Liver (tissue), 9 donors: ENCODE results near the gene TULP4. TPM values are rescaled to one million over a fixed set of nuclear protein-coding genes. Genes with fewer than 3 reads are reported as not detected.

Experiments used
- DNase-seq: peaks from one replicate; pipeline ENCODE4 v3.0.0-alpha.2; 2017; ENCODE audit warnings: low spot score
- H3K27ac ChIP-seq, 2 donors: one replicate each; pipeline ENCODE4 v1.7.0; 2013; ENCODE audit warnings: inconsistent platforms in 2 of 2, low read length in 2 of 2, control low read depth in 1 of 2, low read depth in 1 of 2, mild to moderate bottlenecking in 1 of 2
- H3K27me3 ChIP-seq, 4 donors: one replicate each; pipeline versions ENCODE4 v1.6.1 to v1.7.0; 2013; ENCODE audit warnings: low read length in 3 of 4, inconsistent platforms in 1 of 4, mild to moderate bottlenecking in 1 of 4, moderate library complexity in 1 of 4; ENCODE audit not compliant: control insufficient read depth in 4 of 4, insufficient read depth in 4 of 4
- H3K36me3 ChIP-seq, 4 donors: one replicate each; pipeline versions ENCODE4 v1.6.1 to v1.7.0; 2013; ENCODE audit warnings: low read length in 3 of 4, mild to moderate bottlenecking in 3 of 4, low read depth in 1 of 4, moderate library complexity in 1 of 4; ENCODE audit not compliant: control insufficient read depth in 4 of 4, insufficient read depth in 3 of 4
- H3K4me1 ChIP-seq, 4 donors: one replicate each; pipeline versions ENCODE4 v1.6.1 to v1.7.0; 2013; ENCODE audit warnings: low read length in 3 of 4, mild to moderate bottlenecking in 3 of 4, moderate library complexity in 1 of 4; ENCODE audit not compliant: control insufficient read depth in 4 of 4, insufficient read depth in 4 of 4
- H3K4me3 ChIP-seq, 3 donors: one replicate each; pipeline versions ENCODE4 v1.6.1 to v1.7.0; 2013; ENCODE audit warnings: low read length in 3 of 3, control low read depth in 1 of 3, low read depth in 1 of 3, mild to moderate bottlenecking in 1 of 3
- H3K9ac ChIP-seq, 2 donors: one replicate each; pipeline ENCODE4 v1.7.0; 2013; ENCODE audit warnings: low read length in 2 of 2, mild to moderate bottlenecking in 2 of 2, moderate library complexity in 2 of 2, control low read depth in 1 of 2, low read depth in 1 of 2
- H3K9me3 ChIP-seq, 4 donors: one replicate each; pipeline versions ENCODE4 v1.6.1 to v1.7.0; 2013; ENCODE audit warnings: low read length in 3 of 4; ENCODE audit not compliant: control insufficient read depth in 4 of 4
- ATF3 ChIP-seq: IDR thresholded peaks from 2 replicates; pipeline ENCODE4 v1.6.1; 2016; ENCODE audit warnings: antibody characterized with exemption
- EGR1 ChIP-seq, 2 donors: IDR thresholded peaks; 2 replicates each; pipeline ENCODE4 v1.6.1; 2016 to 2018; ENCODE audit warnings: antibody characterized with exemption in 2 of 2, low read depth in 2 of 2
- FOXA1 ChIP-seq: IDR thresholded peaks from 2 replicates; pipeline ENCODE4 v1.6.1; 2016; ENCODE audit warnings: antibody characterized with exemption
- FOXA2 ChIP-seq: IDR thresholded peaks from 2 replicates; pipeline ENCODE4 v1.6.1; 2016; ENCODE audit warnings: antibody characterized with exemption
- GABPA ChIP-seq, 2 donors: IDR thresholded peaks in 1 of 2; conservative IDR thresholded peaks in 1 of 2; 2 replicates each; pipeline ENCODE4 v1.6.1; 2016; ENCODE audit warnings: antibody characterized with exemption in 2 of 2, mild to moderate bottlenecking in 1 of 2, moderate library complexity in 1 of 2
- HNF4A ChIP-seq, 2 donors: conservative IDR thresholded peaks; 2 replicates each; pipeline ENCODE4 v1.6.1; 2016; ENCODE audit warnings: antibody characterized with exemption in 2 of 2, mild to moderate bottlenecking in 2 of 2
- HNF4G ChIP-seq: IDR thresholded peaks from 2 replicates; pipeline ENCODE4 v1.6.1; 2016; ENCODE audit warnings: antibody characterized with exemption
- JUND ChIP-seq, 2 donors: IDR thresholded peaks; 2 replicates each; pipeline ENCODE4 v1.6.1; 2016; ENCODE audit warnings: antibody characterized with exemption in 2 of 2
- NR2F2 ChIP-seq: IDR thresholded peaks from 2 replicates; pipeline ENCODE4 v1.6.1; 2016; ENCODE audit warnings: antibody characterized with exemption
- RAD21 ChIP-seq, 2 donors: IDR thresholded peaks; 2 replicates each; pipeline ENCODE4 v1.6.1; 2016; ENCODE audit warnings: antibody characterized with exemption in 2 of 2, mild to moderate bottlenecking in 2 of 2
- REST ChIP-seq: IDR thresholded peaks from 2 replicates; pipeline ENCODE4 v1.6.1; 2016; ENCODE audit warnings: antibody characterized with exemption, mild to moderate bottlenecking
- RXRA ChIP-seq, 2 donors: IDR thresholded peaks; 2 replicates each; pipeline ENCODE4 v1.6.1; 2017 to 2018; ENCODE audit warnings: antibody characterized with exemption in 2 of 2, mild to moderate bottlenecking in 1 of 2
- SP1 ChIP-seq: IDR thresholded peaks from 2 replicates; pipeline ENCODE4 v1.6.1; 2018; ENCODE audit warnings: antibody characterized with exemption, mild to moderate bottlenecking
- TAF1 ChIP-seq: conservative IDR thresholded peaks from 2 replicates; pipeline ENCODE4 v1.6.1; 2016; ENCODE audit warnings: antibody characterized with exemption, mild to moderate bottlenecking
- YY1 ChIP-seq: IDR thresholded peaks from 2 replicates; pipeline ENCODE4 v1.6.1; 2016; ENCODE audit warnings: antibody characterized with exemption, mild to moderate bottlenecking
- ZBTB33 ChIP-seq: IDR thresholded peaks from 2 replicates; pipeline ENCODE4 v1.6.1; 2016; ENCODE audit warnings: antibody characterized with exemption
- WGBS: extraction: QIAGEN DNeasy Blood & Tissue Kit; methylation state at CpG from one replicate; pipeline ENCODE4 v1.1.7; 2013; 5-methylcytosine and 5-hydroxymethylcytosine counted together
- polyA plus RNA-seq, 2 donors: library from polyadenylated mRNA; stranded (reverse) in 1 of 2; unstranded in 1 of 2; fragments of 200-250 nt in 1 of 2; fragments of >200 nt in 1 of 2; fragmentation: Nextera tagmentation in 1 of 2; extraction: Ambion mirVana in 1 of 2; gene quantifications; one replicate each; pipeline versions ENCODE4 v1.2.1 to v1.2.3, GENCODE V29; 2013 to 2015
- total RNA-seq, 2 donors: library from RNA; depleted of rRNA; stranded (reverse); fragments of >200 nt; gene quantifications; one replicate each; pipeline ENCODE4 v1.2.3, GENCODE V29; 2014
- TF ChIP-seq, protein P1 (sequence below): fragments of 150-350 bp; IDR thresholded peaks from 2 replicates; pipeline ENCODE4 v1.5.1; 2017; ENCODE audit warnings: improper control_type of control experiment, low read depth, low read length; ENCODE audit not compliant: missing input control
- TF ChIP-seq, protein P2 (sequence below): IDR thresholded peaks from 2 replicates; pipeline ENCODE4 v1.6.1; 2016; ENCODE audit warnings: antibody characterized with exemption
- donor health status: healthy.
- donor health status: healthy.
- donor health status: healthy.
- donor health status: healthy.
- donor health status: healthy.

The TULP4 gene
- total and polyA plus RNA-seq, 4 donors = 2.2 to 53.3 (median 18.0) TPM

DNA sequence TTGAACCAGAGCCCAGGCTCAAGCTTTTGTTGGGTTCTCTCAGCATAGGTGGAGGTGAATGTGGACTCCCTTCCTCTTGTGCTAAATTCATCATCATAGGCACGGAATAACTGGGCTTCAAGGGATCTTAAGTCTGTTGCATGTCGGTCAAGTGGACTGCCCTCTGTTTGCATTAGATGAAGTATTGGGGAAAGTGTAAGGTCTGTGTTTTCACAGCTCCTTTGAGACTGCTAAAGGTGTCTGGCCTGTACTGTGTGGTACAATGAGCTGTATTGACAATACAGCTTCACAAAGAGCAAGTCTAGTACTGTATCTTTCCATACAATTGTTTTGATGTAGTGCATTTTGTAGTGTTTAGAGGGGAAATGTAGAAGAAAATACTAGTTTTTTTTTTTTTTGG lies 34.3 kb upstream of the TULP4 start:
- 87% methylated on average over 2 of the region's 2 CpGs for WGBS
- H3K27me3 ChIP-seq = no peaks in the 10 kb centered on the region
- DNase-seq = no peak
- no peak overlapping the region for H3K9ac ChIP-seq
- H3K4me1 ChIP-seq = no peaks in the 10 kb centered on the region
- H3K27ac ChIP-seq = no peak overlapping the region
- H3K4me3 ChIP-seq = no peak overlapping the region
- TF ChIP-seq HNF4A (conservative IDR thresholded peaks at IDR 0.05) (no peak), JUND (IDR thresholded peaks at IDR 0.05) (no peak), RAD21 (IDR thresholded peaks at IDR 0.05) (no peak), EGR1 (IDR thresholded peaks at IDR 0.05; ENCODE audit: low read depth in 2 of 2) (no peak), RXRA (IDR thresholded peaks at IDR 0.05) (no peak), SP1 (no peak), ZBTB33 (no peak), HNF4G (no peak), FOXA2 (no peak), FOXA1 (no peak), ATF3 (no peak), YY1 (no peak), GABPA (IDR thresholded peaks at IDR 0.05 in 1 of 2, conservative IDR thresholded peaks at IDR 0.05 in 1 of 2) (no peak), NR2F2 (no peak), REST (no peak), TAF1 (no peak)
- TF ChIP-seq, protein P1, sequence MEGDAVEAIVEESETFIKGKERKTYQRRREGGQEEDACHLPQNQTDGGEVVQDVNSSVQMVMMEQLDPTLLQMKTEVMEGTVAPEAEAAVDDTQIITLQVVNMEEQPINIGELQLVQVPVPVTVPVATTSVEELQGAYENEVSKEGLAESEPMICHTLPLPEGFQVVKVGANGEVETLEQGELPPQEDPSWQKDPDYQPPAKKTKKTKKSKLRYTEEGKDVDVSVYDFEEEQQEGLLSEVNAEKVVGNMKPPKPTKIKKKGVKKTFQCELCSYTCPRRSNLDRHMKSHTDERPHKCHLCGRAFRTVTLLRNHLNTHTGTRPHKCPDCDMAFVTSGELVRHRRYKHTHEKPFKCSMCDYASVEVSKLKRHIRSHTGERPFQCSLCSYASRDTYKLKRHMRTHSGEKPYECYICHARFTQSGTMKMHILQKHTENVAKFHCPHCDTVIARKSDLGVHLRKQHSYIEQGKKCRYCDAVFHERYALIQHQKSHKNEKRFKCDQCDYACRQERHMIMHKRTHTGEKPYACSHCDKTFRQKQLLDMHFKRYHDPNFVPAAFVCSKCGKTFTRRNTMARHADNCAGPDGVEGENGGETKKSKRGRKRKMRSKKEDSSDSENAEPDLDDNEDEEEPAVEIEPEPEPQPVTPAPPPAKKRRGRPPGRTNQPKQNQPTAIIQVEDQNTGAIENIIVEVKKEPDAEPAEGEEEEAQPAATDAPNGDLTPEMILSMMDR = no peak
- TF ChIP-seq, protein P2, sequence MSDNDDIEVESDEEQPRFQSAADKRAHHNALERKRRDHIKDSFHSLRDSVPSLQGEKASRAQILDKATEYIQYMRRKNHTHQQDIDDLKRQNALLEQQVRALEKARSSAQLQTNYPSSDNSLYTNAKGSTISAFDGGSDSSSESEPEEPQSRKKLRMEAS = no peak
- H3K9me3 ChIP-seq = no peaks in the 10 kb centered on the region
- no peaks in the 10 kb centered on the region for H3K36me3 ChIP-seq

GRCh38 chr6:158279615-158280014 lies 32.6 kb upstream of the TULP4 start:
- no peak overlapping the region for H3K4me3 ChIP-seq
- H3K27me3 ChIP-seq = no peaks in the 10 kb centered on the region
- no peaks in the 10 kb centered on the region for H3K9me3 ChIP-seq
- DNase-seq = no peak
- H3K27ac ChIP-seq = no peak overlapping the region
- WGBS = 98% methylated on average over 13 of the region's 13 CpGs
- no peaks in the 10 kb centered on the region for H3K36me3 ChIP-seq
- no peaks in the 10 kb centered on the region for H3K4me1 ChIP-seq
- no peak overlapping the region for H3K9ac ChIP-seq
- TF ChIP-seq ZBTB33 (no peak), YY1 (no peak), NR2F2 (no peak), RXRA (IDR thresholded peaks at IDR 0.05) (no peak)
- TF ChIP-seq, protein P1 = no peak
